GM23338 (cell line): ENCODE measurements around the gene ZBTB49.

ENCODE experiments used
- CTCF ChIP-seq, 2 experiments: fragments of 200-600 bp in 1 of 2; sonication (generic) in 1 of 2; conservative IDR thresholded peaks; 2 replicates each; pipeline versions ENCODE4 v1.5.1 to v1.6.1; 2016 to 2017; ENCODE audit warnings: antibody characterized with exemption in 2 of 2, low read depth in 2 of 2, mild to moderate bottlenecking in 2 of 2, moderate library complexity in 1 of 2
- EZH2 ChIP-seq: fragments of 200-600 bp; sonication (generic); IDR thresholded peaks from one replicate; pipeline ENCODE4 v1.8.0; 2017; ENCODE audit warnings: antibody characterized with exemption, mild to moderate bottlenecking, low read depth; ENCODE audit not compliant: unreplicated experiment
- EZH2phosphoT487 ChIP-seq: fragments of 200-600 bp; sonication (generic); IDR thresholded peaks from one replicate; pipeline ENCODE4 v1.8.1; 2018; ENCODE audit warnings: antibody characterized with exemption; ENCODE audit not compliant: unreplicated experiment
- NANOG ChIP-seq: IDR thresholded peaks from 2 replicates; pipeline ENCODE4 v1.6.1; 2016; ENCODE audit warnings: antibody characterized with exemption, borderline replicate concordance
- POLR2AphosphoS5 ChIP-seq: IDR thresholded peaks from 2 replicates; pipeline ENCODE4 v1.6.1; 2016; ENCODE audit warnings: antibody characterized with exemption, low read depth
- REST ChIP-seq: IDR thresholded peaks from one replicate; pipeline ENCODE4 v1.6.1; 2018; ENCODE audit warnings: antibody characterized with exemption; ENCODE audit not compliant: unreplicated experiment
- TF ChIP-seq, protein P1 (sequence below): IDR thresholded peaks from 2 replicates; pipeline ENCODE4 v1.6.1; 2016; ENCODE audit warnings: antibody characterized with exemption

- TF ChIP-seq CTCF (conservative IDR thresholded peaks at IDR 0.05; ENCODE audit: low read depth in 2 of 2), result no peak
- no peak for TF ChIP-seq POLR2AphosphoS5
- TF ChIP-seq EZH2, result no peak
- TF ChIP-seq EZH2phosphoT487, result no peak
- TF ChIP-seq, protein P1, sequence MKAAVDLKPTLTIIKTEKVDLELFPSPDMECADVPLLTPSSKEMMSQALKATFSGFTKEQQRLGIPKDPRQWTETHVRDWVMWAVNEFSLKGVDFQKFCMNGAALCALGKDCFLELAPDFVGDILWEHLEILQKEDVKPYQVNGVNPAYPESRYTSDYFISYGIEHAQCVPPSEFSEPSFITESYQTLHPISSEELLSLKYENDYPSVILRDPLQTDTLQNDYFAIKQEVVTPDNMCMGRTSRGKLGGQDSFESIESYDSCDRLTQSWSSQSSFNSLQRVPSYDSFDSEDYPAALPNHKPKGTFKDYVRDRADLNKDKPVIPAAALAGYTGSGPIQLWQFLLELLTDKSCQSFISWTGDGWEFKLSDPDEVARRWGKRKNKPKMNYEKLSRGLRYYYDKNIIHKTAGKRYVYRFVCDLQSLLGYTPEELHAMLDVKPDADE, result no peak
- TF ChIP-seq REST, result no peak
- no peak for TF ChIP-seq NANOG
Measured at GRCh38 chr4:4364486-4365208, 74.6 kb downstream of the ZBTB49 start.
